ENCODE data around the gene C1QC. TPM values are rescaled to one million over a fixed set of nuclear protein-coding genes. Genes with fewer than 3 reads are reported as not detected.

C1QC gene
- total RNA-seq, 1 experiment from 2014 or later: not detected

DNA sequence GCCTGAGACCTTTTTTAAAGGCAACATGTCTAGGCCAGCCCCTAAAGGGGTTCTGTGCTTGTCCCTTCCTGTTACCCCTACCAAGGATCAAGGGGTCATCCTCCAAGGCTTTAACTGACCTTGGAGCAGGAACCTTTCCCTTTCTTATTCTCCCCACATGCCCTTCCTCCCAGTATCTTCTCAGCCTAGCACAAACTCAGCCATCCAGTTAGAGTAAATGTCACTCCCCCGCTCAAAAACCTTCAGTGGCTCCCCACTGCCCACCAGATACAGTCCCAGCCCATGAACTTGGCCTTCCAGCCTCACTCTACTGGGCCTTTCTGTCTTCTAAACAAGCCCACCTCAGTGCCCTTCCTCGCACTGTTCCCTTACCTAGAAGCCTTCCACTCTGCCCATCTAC is 18.4 kb downstream of the C1QC start:
- H2BK12ac ChIP-seq (ENCODE audit: insufficient read length, low read depth, low read length): no peak overlapping the region
- Mint-ChIP-seq H3K4me3 (peak overlapping the region in 1 of 2 experiments; percentile 54; a peak in 2 of 5 replicates), H3K36me3 (ENCODE audit: insufficient read depth in 1 of 3, low read depth in 3 of 3) (no peaks in the 10 kb centered on the region), H3K4me1 (peaks cover 5 to 7% of the 10 kb centered on the region in 2 experiments), H3K27ac (no peak overlapping the region; a peak in 1 of 7 replicates), H3K27me3 (ENCODE audit: low read depth) (peaks cover 6% of the 10 kb centered on the region), H3K9me3 (no peaks in the 10 kb centered on the region)
- H3K14ac ChIP-seq (ENCODE audit: insufficient read depth, low read length): no peak overlapping the region
- H3K18ac ChIP-seq (ENCODE audit: insufficient read length, low read depth, low read length): no peak overlapping the region
- H2BK20ac ChIP-seq (ENCODE audit: low read depth, low read length, poor library complexity, severe bottlenecking): no peak overlapping the region
- H4K91ac ChIP-seq (ENCODE audit: insufficient read length, low read depth, low read length): no peak overlapping the region
- no peak overlapping the region for H3K4me2 ChIP-seq (ENCODE audit: insufficient read depth, insufficient read length, low read length)
- no peaks in the 10 kb centered on the region for H3K79me2 ChIP-seq (ENCODE audit: insufficient read depth, low read length)
- no peak overlapping the region for H3K56ac ChIP-seq (ENCODE audit: insufficient read length, low read depth, low read length)
- no peak overlapping the region for H2BK15ac ChIP-seq (ENCODE audit: low read depth, low read length)
- no peak overlapping the region for H2BK5ac ChIP-seq (ENCODE audit: insufficient read length, low read length)
- no peak overlapping the region for H3T11ph ChIP-seq (ENCODE audit: low read length)
- no peaks in the 10 kb centered on the region for H3K4me1 ChIP-seq (ENCODE audit: insufficient read depth, low read length)
- H3K9me3 ChIP-seq (ENCODE audit: control insufficient read depth, low read depth, low read length): no peaks in the 10 kb centered on the region
- no CpG with 5 or more reads among the region's 2 CpGs for WGBS (ENCODE audit: extremely low coverage, insufficient read length, low lambda C conversion rate)
- no peak overlapping the region for H3K9ac ChIP-seq (ENCODE audit: extremely low read depth, insufficient read length, low read length)
- no peak overlapping the region for H4K8ac ChIP-seq (replicated peaks; ENCODE audit: insufficient read length, low read depth, low read length)
- no peak overlapping the region for H3K27ac ChIP-seq (ENCODE audit: insufficient read length, low read depth, low read length)
- H3K23ac ChIP-seq (ENCODE audit: insufficient read length, low read depth, low read length): no peak overlapping the region
- H2AK5ac ChIP-seq (ENCODE audit: insufficient read length, low read length): no peak overlapping the region
- no peaks in the 10 kb centered on the region for H4K20me1 ChIP-seq (ENCODE audit: control insufficient read depth, insufficient read depth, insufficient read length)
- no peak overlapping the region for H2AFZ ChIP-seq (ENCODE audit: low read length)
- no peak overlapping the region for H2BK120ac ChIP-seq (ENCODE audit: low read depth, low read length, poor library complexity, severe bottlenecking)
- no peak for DNase-seq
- H3K23me2 ChIP-seq (ENCODE audit: insufficient read length, low read depth, low read length, poor library complexity, severe bottlenecking): no peaks in the 10 kb centered on the region
- H4K5ac ChIP-seq (ENCODE audit: insufficient read length, low read depth, low read length): no peak overlapping the region
- TF ChIP-seq, protein P1, sequence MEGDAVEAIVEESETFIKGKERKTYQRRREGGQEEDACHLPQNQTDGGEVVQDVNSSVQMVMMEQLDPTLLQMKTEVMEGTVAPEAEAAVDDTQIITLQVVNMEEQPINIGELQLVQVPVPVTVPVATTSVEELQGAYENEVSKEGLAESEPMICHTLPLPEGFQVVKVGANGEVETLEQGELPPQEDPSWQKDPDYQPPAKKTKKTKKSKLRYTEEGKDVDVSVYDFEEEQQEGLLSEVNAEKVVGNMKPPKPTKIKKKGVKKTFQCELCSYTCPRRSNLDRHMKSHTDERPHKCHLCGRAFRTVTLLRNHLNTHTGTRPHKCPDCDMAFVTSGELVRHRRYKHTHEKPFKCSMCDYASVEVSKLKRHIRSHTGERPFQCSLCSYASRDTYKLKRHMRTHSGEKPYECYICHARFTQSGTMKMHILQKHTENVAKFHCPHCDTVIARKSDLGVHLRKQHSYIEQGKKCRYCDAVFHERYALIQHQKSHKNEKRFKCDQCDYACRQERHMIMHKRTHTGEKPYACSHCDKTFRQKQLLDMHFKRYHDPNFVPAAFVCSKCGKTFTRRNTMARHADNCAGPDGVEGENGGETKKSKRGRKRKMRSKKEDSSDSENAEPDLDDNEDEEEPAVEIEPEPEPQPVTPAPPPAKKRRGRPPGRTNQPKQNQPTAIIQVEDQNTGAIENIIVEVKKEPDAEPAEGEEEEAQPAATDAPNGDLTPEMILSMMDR (conservative IDR thresholded peaks at IDR 0.05): no peak
- H3K27me3 ChIP-seq (ENCODE audit: insufficient read depth, low read length): no peaks in the 10 kb centered on the region; the same call in 1 of the 2 replicates
- no peak overlapping the region for H3K4ac ChIP-seq (ENCODE audit: low read depth, low read length)
- no peaks in the 10 kb centered on the region for H3K79me1 ChIP-seq (ENCODE audit: insufficient read depth, low read depth, low read length, poor library complexity, severe bottlenecking)

Data from H9 (cell line).